Measurements from ENCODE around the gene ARL13B.

- TF ChIP-seq CTCF (IDR thresholded peaks at IDR 0.05): no peak
- TF ChIP-seq EP300 (IDR thresholded peaks at IDR 0.05; ENCODE audit: low read depth): no peak
- no peak for TF ChIP-seq POLR2AphosphoS5 (IDR thresholded peaks at IDR 0.05)
- no peak for TF ChIP-seq POLR2A (IDR thresholded peaks at IDR 0.05)
These were observed 14.1 kb downstream of the ARL13B start for GRCh38 chr3:93994056-93994455.

Measured in transverse colon (tissue), 4 donors.